Esophagus squamous epithelium (tissue), 4 donors: Measurements from ENCODE around the gene RNF220.

Experiments used
- POLR2A ChIP-seq, 4 donors: fragments of 450-650 bp; IDR thresholded peaks; one replicate each; pipeline ENCODE4 v1.6.1; 2017; ENCODE audit warnings: antibody characterized with exemption in 4 of 4, mild to moderate bottlenecking in 4 of 4, moderate library complexity in 3 of 4
- TF ChIP-seq, protein P1 (sequence below), 6 experiments: fragments of 450-650 bp in 4 of 6; fragments of 200-600 bp in 2 of 6; sonication (generic) in 2 of 6; IDR thresholded peaks; one replicate each; pipeline ENCODE4 v1.5.1; 2016 to 2019; ENCODE audit warnings: antibody characterized with exemption in 6 of 6, mild to moderate bottlenecking in 4 of 6, moderate library complexity in 4 of 6

GRCh38 chr1:44431861-44432260, 26.8 kb downstream of the RNF220 start:
- TF ChIP-seq, protein P1, sequence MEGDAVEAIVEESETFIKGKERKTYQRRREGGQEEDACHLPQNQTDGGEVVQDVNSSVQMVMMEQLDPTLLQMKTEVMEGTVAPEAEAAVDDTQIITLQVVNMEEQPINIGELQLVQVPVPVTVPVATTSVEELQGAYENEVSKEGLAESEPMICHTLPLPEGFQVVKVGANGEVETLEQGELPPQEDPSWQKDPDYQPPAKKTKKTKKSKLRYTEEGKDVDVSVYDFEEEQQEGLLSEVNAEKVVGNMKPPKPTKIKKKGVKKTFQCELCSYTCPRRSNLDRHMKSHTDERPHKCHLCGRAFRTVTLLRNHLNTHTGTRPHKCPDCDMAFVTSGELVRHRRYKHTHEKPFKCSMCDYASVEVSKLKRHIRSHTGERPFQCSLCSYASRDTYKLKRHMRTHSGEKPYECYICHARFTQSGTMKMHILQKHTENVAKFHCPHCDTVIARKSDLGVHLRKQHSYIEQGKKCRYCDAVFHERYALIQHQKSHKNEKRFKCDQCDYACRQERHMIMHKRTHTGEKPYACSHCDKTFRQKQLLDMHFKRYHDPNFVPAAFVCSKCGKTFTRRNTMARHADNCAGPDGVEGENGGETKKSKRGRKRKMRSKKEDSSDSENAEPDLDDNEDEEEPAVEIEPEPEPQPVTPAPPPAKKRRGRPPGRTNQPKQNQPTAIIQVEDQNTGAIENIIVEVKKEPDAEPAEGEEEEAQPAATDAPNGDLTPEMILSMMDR (IDR thresholded peaks at IDR 0.05), result no peak
- no peak for TF ChIP-seq POLR2A (IDR thresholded peaks at IDR 0.05)
